Bronchial epithelial cell (primary cell): ENCODE data around the gene CNTN5. TPM values are rescaled to one million over a fixed set of nuclear protein-coding genes. Genes with fewer than 3 reads are reported as not detected.

Source experiments
- DNase-seq: peaks from one replicate; pipeline ENCODE4 v3.0.0-alpha.2; 2010; ENCODE audit warnings: low read depth
- FAIRE-seq: peaks from 2 replicates; lab custom pipeline; 2011; peaks lifted over from hg19 to GRCh38; lab: Jason Lieb, UNC
- H3K27me3 ChIP-seq: 2 replicates; pipeline ENCODE4 v1.5.1; 2011; ENCODE audit warnings: low read length; ENCODE audit not compliant: control insufficient read depth, insufficient read depth
- H3K36me3 ChIP-seq: 2 replicates; pipeline ENCODE4 v1.5.1; 2011; ENCODE audit warnings: low read length; ENCODE audit not compliant: control insufficient read depth, insufficient read depth
- H3K4me3 ChIP-seq: 2 replicates; pipeline ENCODE4 v1.5.1; 2011; ENCODE audit warnings: mild to moderate bottlenecking, low read depth, low read length, control low read depth
- CTCF ChIP-seq: IDR thresholded peaks from 2 replicates; pipeline ENCODE4 v1.5.1; 2011; ENCODE audit warnings: mild to moderate bottlenecking, moderate library complexity, low read length, control low read depth, inconsistent platforms; ENCODE audit not compliant: insufficient read depth, severe bottlenecking
- total RNA-seq: library from RNA; depleted of rRNA; stranded (reverse); fragments of >200 nt; gene quantifications from 2 replicates; pipeline ENCODE4 v1.2.1, GENCODE V29; 2014

Gene CNTN5
- total RNA-seq, 1 donor from 2014 or later: not detected

GRCh38 chr11:99638073-99638553, 617.4 kb downstream of the CNTN5 start:
- no peak for TF ChIP-seq CTCF
- Histone ChIP-seq H3K27me3 (no peaks in the 10 kb centered on the region), H3K36me3 (no peaks in the 10 kb centered on the region), H3K4me3 (no peak overlapping the region)
- no peak for DNase-seq
- FAIRE-seq: no peak

GRCh38 chr11:99640671-99641070, 619.9 kb downstream of the CNTN5 start:
- FAIRE-seq: no peak

GRCh38 chr11:99645934-99646333, 625.2 kb downstream of the CNTN5 start:
- TF ChIP-seq CTCF: no peak

More at GRCh38 chr11:99640671-99641070, 619.9 kb downstream of the CNTN5 start:
- DNase-seq: no peak
- H3K36me3 ChIP-seq: no peaks in the 10 kb centered on the region
- H3K4me3 ChIP-seq: no peak overlapping the region
- H3K27me3 ChIP-seq: no peaks in the 10 kb centered on the region
- no peak for TF ChIP-seq CTCF

GRCh38 chr11:99670067-99670676, 649.4 kb downstream of the CNTN5 start:
- Histone ChIP-seq H3K4me3 (no peak overlapping the region), H3K36me3 (no peaks in the 10 kb centered on the region), H3K27me3 (no peaks in the 10 kb centered on the region)
- no peak for DNase-seq
- TF ChIP-seq CTCF: no peak
- no peak for FAIRE-seq

More at GRCh38 chr11:99645934-99646333, 625.2 kb downstream of the CNTN5 start:
- FAIRE-seq (no peak), DNase-seq (no peak)
- H3K27me3 ChIP-seq: no peaks in the 10 kb centered on the region
- no peaks in the 10 kb centered on the region for H3K36me3 ChIP-seq
- no peak overlapping the region for H3K4me3 ChIP-seq

- DNase-seq (no peak), FAIRE-seq (no peak)
- Histone ChIP-seq H3K36me3 (no peaks in the 10 kb centered on the region), H3K4me3 (no peak overlapping the region), H3K27me3 (no peaks in the 10 kb centered on the region)
- TF ChIP-seq CTCF: no peak
Observed at GRCh38 chr11:99671808-99672409, 651.2 kb downstream of the CNTN5 start.
